ENCODE data around the gene RCSD1.

DNA sequence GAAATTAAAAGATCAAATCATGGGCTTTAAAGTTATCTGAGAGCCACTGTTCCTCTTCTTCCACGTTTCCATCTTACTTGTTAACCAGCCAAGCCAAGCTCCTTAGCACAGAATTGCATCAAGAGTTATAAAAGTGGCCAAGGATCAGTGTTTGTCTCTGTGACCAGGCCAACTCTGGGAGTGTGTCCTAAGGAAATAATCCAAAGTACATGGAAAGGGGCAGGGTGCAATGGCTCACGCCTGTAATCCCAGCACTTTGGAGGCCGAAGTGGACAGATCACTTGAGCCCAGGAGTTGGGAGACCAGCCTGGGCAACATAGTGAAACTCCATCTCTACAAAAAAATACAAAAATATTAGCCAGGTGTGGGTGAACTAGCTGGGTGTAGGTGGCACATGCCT, 81.8 kb downstream of the RCSD1 start:
- TF ChIP-seq, protein P1, sequence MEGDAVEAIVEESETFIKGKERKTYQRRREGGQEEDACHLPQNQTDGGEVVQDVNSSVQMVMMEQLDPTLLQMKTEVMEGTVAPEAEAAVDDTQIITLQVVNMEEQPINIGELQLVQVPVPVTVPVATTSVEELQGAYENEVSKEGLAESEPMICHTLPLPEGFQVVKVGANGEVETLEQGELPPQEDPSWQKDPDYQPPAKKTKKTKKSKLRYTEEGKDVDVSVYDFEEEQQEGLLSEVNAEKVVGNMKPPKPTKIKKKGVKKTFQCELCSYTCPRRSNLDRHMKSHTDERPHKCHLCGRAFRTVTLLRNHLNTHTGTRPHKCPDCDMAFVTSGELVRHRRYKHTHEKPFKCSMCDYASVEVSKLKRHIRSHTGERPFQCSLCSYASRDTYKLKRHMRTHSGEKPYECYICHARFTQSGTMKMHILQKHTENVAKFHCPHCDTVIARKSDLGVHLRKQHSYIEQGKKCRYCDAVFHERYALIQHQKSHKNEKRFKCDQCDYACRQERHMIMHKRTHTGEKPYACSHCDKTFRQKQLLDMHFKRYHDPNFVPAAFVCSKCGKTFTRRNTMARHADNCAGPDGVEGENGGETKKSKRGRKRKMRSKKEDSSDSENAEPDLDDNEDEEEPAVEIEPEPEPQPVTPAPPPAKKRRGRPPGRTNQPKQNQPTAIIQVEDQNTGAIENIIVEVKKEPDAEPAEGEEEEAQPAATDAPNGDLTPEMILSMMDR (IDR thresholded peaks at IDR 0.05) = no peak
- TF ChIP-seq POLR2A (IDR thresholded peaks at IDR 0.05) (no peak), POLR2AphosphoS5 (IDR thresholded peaks at IDR 0.05) (no peak)

All from prostate gland (tissue), 2 donors.